ENCODE data around the gene ACTG1.

Gene ACTG1

GRCh38 chr17:81492202-81492601 is 20.4 kb downstream of the ACTG1 start:
- DNase-seq = no peak

GRCh38 chr17:81491761-81492160 is 20.8 kb downstream of the ACTG1 start:
- DNase-seq = no peak

DNA sequence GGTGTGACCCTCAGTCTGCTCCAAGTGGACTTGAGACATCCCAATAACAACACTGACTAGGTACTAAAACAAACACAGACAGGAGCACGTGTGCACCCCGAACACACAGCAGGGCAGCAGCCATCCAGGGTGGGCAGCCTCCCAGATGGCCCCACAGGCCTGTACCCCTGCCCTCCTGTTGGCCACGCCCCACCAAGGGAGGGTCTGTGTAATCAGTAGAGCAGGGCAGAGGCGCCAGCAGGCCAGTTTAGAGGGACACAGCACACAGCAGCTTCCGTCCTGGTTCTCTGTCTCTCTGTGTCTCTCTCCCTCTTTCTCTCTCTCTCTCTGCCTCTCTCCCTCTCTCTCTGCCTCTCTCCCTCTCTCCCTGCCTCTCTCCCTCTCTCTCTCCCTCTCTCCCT is 21.4 kb downstream of the ACTG1 start:
- DNase-seq = no peak

DNA sequence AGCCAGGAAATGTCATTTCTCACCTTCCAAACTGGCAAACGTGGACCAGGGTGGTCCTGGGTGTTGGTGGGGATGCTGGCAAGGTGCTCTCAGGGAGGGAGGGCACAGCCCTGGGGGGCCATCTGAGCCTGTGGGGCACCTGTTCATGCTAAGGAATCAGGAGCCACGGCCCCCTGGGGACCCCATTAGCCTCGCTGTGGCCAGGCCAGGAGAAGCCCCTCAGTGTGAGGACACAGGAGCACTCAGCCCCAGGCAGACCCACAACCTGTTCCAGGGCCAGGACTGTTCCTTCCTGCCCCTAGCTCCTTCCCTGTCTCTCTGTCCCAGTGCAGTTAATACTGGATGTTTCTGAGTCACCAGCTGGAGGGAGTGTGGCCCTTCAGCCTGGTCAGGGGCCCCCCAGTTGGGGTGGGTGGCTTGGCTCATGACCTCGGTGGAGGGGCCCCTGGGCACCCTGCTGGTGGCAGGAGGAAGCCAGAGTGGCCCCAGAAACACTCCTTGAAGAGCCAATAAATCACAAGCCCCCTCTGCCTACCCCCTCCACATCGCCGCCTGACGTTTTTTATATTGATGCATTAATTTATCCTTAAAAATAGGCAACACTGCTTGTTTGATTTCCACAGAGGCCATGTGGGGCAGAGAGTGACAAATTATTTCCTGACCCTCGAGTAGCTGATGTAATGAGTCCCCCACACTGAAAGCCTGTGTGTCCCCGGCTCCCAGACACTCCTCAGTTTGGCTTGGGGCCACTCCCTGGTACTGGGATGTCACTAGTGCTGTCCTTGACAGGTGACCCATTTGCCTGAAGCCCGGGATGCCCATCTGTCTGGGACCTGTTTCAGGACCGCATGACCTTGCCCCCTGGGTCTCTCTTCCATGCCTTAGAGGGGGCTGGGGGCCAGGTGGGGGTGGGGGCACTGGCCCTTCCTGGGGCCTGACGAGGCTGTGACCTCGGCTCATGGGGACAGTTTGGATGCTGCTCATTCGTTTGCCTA is 22.3 kb downstream of the ACTG1 start:
- no peak for DNase-seq

GRCh38 chr17:81489012-81489997 is 23.3 kb downstream of the ACTG1 start:
- no peak for DNase-seq

- DNase-seq = no peak
Measured at GRCh38 chr17:81488276-81488860, 24.2 kb downstream of the ACTG1 start.

DNA sequence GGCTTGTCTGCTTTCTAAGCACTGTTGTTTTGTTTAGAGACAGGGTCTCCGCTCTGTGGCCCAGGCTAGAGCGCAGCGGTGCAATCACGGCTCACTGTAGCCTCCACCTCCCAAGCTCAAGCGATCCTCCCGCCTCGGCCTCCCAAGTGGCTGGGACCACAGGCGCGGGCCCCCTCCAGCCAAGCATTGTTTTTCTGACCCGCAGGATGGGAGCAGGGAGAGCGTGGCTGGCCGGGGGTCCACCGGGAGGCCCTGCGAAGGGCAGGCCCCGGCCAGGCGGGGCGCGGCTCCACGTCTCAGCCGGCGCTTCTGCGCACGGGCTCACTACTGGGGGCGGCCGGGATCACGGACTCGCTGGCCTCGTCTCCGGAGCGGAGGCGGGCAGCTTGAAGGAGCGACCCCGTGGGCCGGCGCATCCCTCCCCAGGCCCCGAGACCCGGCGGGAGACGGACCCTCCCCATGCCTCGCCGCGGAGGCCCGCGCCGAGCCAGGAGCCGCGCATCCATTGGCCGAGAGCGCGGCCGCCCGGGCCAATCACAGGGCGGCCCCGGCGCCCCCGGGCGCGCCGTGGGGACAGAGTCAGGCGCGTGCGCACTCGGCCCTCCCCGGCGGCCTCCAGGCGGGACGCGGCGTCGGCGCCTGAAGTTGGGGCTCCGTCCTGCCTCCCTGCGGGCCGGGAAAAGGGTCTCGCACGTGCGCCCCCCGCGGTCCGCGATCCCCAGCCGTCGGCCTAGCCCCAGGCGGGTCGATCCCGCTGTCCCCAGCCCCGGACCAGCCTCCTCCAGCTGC is 24.9 kb downstream of the ACTG1 start:
- peak; percentile 81 for DNase-seq

GRCh38 chr17:81487089-81487486 is 25.5 kb downstream of the ACTG1 start:
- no peak for DNase-seq

GRCh38 chr17:81486199-81486810 is 26.3 kb downstream of the ACTG1 start:
- DNase-seq = no peak

- peak; percentile 77 for DNase-seq
Measured at GRCh38 chr17:81484195-81484979, 28.2 kb downstream of the ACTG1 start.

DNA sequence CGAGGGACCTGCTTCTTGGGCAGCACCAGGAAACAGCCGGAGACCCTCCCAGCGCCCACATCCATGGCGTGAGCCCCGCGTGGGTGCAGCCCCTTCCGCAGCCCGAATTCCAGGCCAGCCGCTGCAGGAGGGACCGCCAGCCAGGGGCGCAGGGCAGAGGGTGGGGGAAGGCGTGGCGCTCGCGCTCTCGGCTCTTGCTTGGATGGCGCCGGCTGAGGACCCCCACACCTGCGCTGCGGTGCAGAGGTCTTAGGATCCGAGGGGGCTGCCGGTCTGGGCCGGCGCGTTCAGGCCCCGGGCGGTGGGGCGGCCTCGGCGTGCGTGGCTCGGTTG is 28.8 kb downstream of the ACTG1 start:
- no peak for DNase-seq

- DNase-seq = no peak
Measured at GRCh38 chr17:81483085-81483861, 29.3 kb downstream of the ACTG1 start.

DNA sequence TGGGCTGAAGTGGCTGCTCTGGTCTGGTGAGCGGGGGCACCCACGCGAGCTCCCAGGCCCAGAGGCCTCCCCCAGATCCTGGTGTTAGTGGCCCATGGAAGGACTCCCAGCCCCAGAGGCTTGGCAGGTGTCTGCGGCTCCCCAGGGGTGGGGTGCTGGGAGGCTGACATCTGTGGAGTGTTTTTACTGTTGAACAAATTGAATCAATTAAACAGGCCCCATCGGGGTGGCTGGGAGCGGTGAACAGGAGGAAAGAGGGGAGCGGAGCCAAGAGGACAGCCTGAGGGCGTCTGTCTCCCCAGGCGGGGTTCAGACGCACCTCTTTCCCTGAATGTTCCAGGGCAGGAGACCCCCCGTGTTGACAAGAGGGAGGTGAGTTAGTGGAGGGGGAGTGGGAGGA is 29.9 kb downstream of the ACTG1 start:
- DNase-seq = no peak

- no peak for DNase-seq
Measured at GRCh38 chr17:81481815-81482505, 30.6 kb downstream of the ACTG1 start.

- peak; percentile 83 for DNase-seq
Measured at GRCh38 chr17:81481073-81481799, 31.4 kb downstream of the ACTG1 start.

DNA sequence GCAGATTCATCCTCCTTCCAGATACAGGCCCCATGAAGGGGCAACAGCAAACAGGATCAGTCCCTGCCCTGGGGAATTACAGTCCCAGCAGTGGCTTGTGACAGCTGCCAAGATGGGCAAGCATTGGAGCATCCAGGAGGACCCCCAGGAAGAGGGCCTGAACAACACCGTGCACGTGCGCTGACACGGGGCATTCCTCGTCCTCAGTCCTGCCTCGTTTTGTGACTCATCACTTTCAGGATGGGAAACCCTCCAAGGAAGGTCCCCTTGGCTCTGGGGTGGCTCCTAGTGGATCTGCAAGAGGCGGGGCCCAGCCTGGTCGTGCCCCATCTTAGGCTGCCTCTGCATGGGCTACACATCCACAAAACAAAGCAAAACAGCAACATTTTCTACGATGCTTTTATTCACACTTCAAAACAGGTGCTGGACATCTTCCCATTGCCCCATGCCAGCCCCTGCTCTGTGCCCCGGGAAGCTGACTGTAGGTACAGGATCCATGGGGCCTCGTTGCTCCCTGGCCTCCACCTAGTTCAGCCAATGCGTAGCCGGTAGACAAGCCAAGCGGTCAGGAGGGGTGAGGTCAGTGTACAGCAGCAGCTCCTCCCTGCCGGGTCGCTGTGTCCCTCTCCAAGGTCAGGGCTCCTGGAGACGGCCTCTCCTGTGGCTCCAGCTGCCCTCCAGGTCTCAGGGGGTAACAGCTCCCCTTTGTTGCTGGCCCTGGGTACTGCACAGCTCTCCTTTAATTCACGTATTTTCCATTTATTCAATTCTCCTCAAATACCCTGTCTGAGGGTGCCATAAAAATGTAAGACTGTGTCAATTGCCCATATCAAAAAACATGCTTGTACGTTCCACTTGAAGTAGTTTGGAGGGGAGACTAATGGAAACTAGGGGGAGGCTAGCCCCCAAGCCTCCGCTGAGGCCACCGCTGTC is 32.2 kb downstream of the ACTG1 start:
- peak; percentile 89 for DNase-seq

Data from fibroblast of skin of right biceps (primary cell).